ENCODE measurements around the gene HBB. TPM values are rescaled to one million over a fixed set of nuclear protein-coding genes. Genes with fewer than 3 reads are reported as not detected.

The HBB gene
- total RNA-seq, 4 donors from 2014 or later, result 7.9 to 229 (median 35.3) TPM

GRCh38 chr11:5225480-5225871, 1.4 kb downstream of the HBB start:
- Histone ChIP-seq H3K4me1 (no peaks in the 10 kb centered on the region), H3K4me3 (no peak overlapping the region), H3K27ac (no peak overlapping the region), H3K9me3 (no peaks in the 10 kb centered on the region), H3K36me3 (no peaks in the 10 kb centered on the region), H3K27me3 (no peaks in the 10 kb centered on the region)
- in situ Hi-C loops (cut with MboI; ENCODE audit: low sequenced_read_pairs in 4 of 4) (no loop called here), intact Hi-C loops (cut with DNase I; ENCODE audit: low total_unique reads) (no loop called here)
- ATAC-seq (no peak), DNase-seq (no peak)
- TF ChIP-seq CTCF (IDR thresholded peaks at IDR 0.05 in 4 of 5, conservative IDR thresholded peaks at IDR 0.05 in 1 of 5), result no peak
- no peak for TF ChIP-seq POLR2A (IDR thresholded peaks at IDR 0.05)

GRCh38 chr11:5224538-5225479, 2.1 kb downstream of the HBB start:
- Histone ChIP-seq H3K9me3 (no peaks in the 10 kb centered on the region), H3K36me3 (no peaks in the 10 kb centered on the region), H3K4me3 (no peak overlapping the region), H3K27ac (no peak overlapping the region), H3K27me3 (no peaks in the 10 kb centered on the region), H3K4me1 (no peaks in the 10 kb centered on the region)
- TF ChIP-seq POLR2A (IDR thresholded peaks at IDR 0.05) (no peak), CTCF (IDR thresholded peaks at IDR 0.05 in 4 of 5, conservative IDR thresholded peaks at IDR 0.05 in 1 of 5) (no peak)
- DNase-seq (no peak), ATAC-seq (no peak)
- in situ Hi-C loops (cut with MboI; ENCODE audit: low sequenced_read_pairs in 4 of 4), result no loop called here
- intact Hi-C loops (cut with DNase I; ENCODE audit: low total_unique reads), result no loop called here

GRCh38 chr11:5223686-5224085, 3.2 kb downstream of the HBB start:
- intact Hi-C loops (cut with DNase I; ENCODE audit: low total_unique reads) (no loop called here), in situ Hi-C loops (cut with MboI; ENCODE audit: low sequenced_read_pairs in 4 of 4) (no loop called here)
- no peaks in the 10 kb centered on the region for H3K27me3 ChIP-seq
- H3K36me3 ChIP-seq, result no peaks in the 10 kb centered on the region
- H3K4me3 ChIP-seq, result no peak overlapping the region
- TF ChIP-seq CTCF (IDR thresholded peaks at IDR 0.05 in 4 of 5, conservative IDR thresholded peaks at IDR 0.05 in 1 of 5) (no peak), POLR2A (IDR thresholded peaks at IDR 0.05) (no peak)
- H3K4me1 ChIP-seq, result no peaks in the 10 kb centered on the region
- ATAC-seq (no peak), DNase-seq (no peak)
- no peaks in the 10 kb centered on the region for H3K9me3 ChIP-seq
- H3K27ac ChIP-seq, result no peak overlapping the region

- no peak for TF ChIP-seq CTCF (IDR thresholded peaks at IDR 0.05 in 4 of 5, conservative IDR thresholded peaks at IDR 0.05 in 1 of 5)
- no peak for TF ChIP-seq POLR2A (IDR thresholded peaks at IDR 0.05)
- Histone ChIP-seq H3K9me3 (no peaks in the 10 kb centered on the region), H3K27ac (no peak overlapping the region), H3K4me3 (no peak overlapping the region), H3K27me3 (no peaks in the 10 kb centered on the region), H3K4me1 (no peaks in the 10 kb centered on the region), H3K36me3 (no peaks in the 10 kb centered on the region)
- no peak for ATAC-seq
- intact Hi-C loops (cut with DNase I; ENCODE audit: low total_unique reads), result no loop called here
- in situ Hi-C loops (cut with MboI; ENCODE audit: low sequenced_read_pairs in 4 of 4), result no loop called here
- DNase-seq, result no peak
Observed at GRCh38 chr11:5223146-5223545, 3.7 kb downstream of the HBB start.
